HepG2 (cell line): ENCODE data around the gene GNG7. TPM values are rescaled to one million over a fixed set of nuclear protein-coding genes. Genes with fewer than 3 reads are reported as not detected.

Source experiments
- ATAC-seq: fragments of 200-7000 bp; cut with Tn5 transposase; 3 replicates; pipeline ENCODE4 v1.9.1; 2020; ENCODE audit warnings: mild to moderate bottlenecking, moderate library complexity
- BruUV-seq: library from RNA; stranded (reverse); fragments of 400-500 nt; replicated peaks from 2 replicates; lab custom pipeline; 2021; lab: Mats Ljungman, UMichigan
- CTCF ChIA-PET: fragments of 300-600 bp; formaldehyde crosslinking; extraction: SDS; loops from one replicate; lab custom pipeline; 2021; ENCODE audit warnings: low total read pairs, inconsistent platforms, low intra/inter-chr PET ratio; lab: Yijun Ruan, JAX
- POLR2A ChIA-PET: fragments of 350-600 bp; sonication (Branson Sonifier 250); formaldehyde crosslinking; loops from one replicate; lab custom pipeline; 2020; ENCODE audit warnings: antibody characterized with exemption, inconsistent platforms; lab: Yijun Ruan, JAX
- DNase-seq: peaks from one replicate; pipeline ENCODE4 v3.0.0-alpha.2; 2015; ENCODE audit warnings: low spot score
- FAIRE-seq: peaks from 3 replicates; lab custom pipeline; 2011; peaks lifted over from hg19 to GRCh38; lab: Jason Lieb, UNC
- H2AFZ ChIP-seq: one replicate; pipeline ENCODE4 v1.6.1; 2011; ENCODE audit warnings: low read length, inconsistent platforms
- H3K27ac ChIP-seq: fragments of 300-600 bp; 3 replicates; pipeline ENCODE4 v1.8.0; 2011; ENCODE audit warnings: mixed run types, mild to moderate bottlenecking, mixed read lengths, low read length, inconsistent platforms; ENCODE audit not compliant: insufficient read depth; ENCODE audit errors: extremely low read length
- H3K27me3 ChIP-seq, 2 experiments: fragments of 200-600 bp in 1 of 2; 2 replicates in 1 of 2; 3 replicates in 1 of 2; pipeline versions ENCODE4 v1.6.0 to v1.8.0; 2011; ENCODE audit warnings: low read length in 2 of 2, mild to moderate bottlenecking in 2 of 2, moderate library complexity in 2 of 2, inconsistent platforms in 1 of 2; ENCODE audit not compliant: insufficient read depth in 2 of 2, control insufficient read depth in 1 of 2
- H3K36me3 ChIP-seq, 2 experiments: fragments of 200-600 bp in 1 of 2; replicated peaks in 1 of 2; 2 replicates in 1 of 2; 3 replicates in 1 of 2; pipeline versions ENCODE4 v1.5.1 to v1.8.0; 2011; ENCODE audit warnings: low read length in 2 of 2, inconsistent platforms in 1 of 2; ENCODE audit not compliant: insufficient read depth in 2 of 2, control insufficient read depth in 1 of 2
- H3K4me1 ChIP-seq: 2 replicates; pipeline ENCODE4 v1.5.1; 2012; ENCODE audit warnings: low read length, inconsistent platforms; ENCODE audit not compliant: insufficient read depth
- H3K4me2 ChIP-seq: 2 replicates; pipeline ENCODE4 v1.6.0; 2011; ENCODE audit warnings: low read depth, low read length, inconsistent platforms
- H3K4me3 ChIP-seq, 3 experiments: fragments of 200-600 bp in 1 of 3; sonication (generic), shearing (Covaris generic) in 1 of 3; replicated peaks in 1 of 3; 2 replicates each; pipeline ENCODE4 v1.5.1; 2011 to 2016; ENCODE audit warnings: low read length in 3 of 3, inconsistent platforms in 2 of 3, low read depth in 2 of 3, mild to moderate bottlenecking in 2 of 3, control low read depth in 1 of 3, mixed read lengths in 1 of 3; ENCODE audit not compliant: insufficient read depth in 1 of 3
- H3K79me2 ChIP-seq: one replicate; pipeline ENCODE4 v1.6.1; 2011; ENCODE audit warnings: low read length, inconsistent platforms; ENCODE audit not compliant: insufficient read depth
- H3K9ac ChIP-seq: 2 replicates; pipeline ENCODE4 v1.6.0; 2011; ENCODE audit warnings: mild to moderate bottlenecking, low read depth, low read length, inconsistent platforms; ENCODE audit not compliant: insufficient read depth
- H3K9me3 ChIP-seq: 2 replicates; pipeline ENCODE4 v1.5.1; 2012; ENCODE audit warnings: mild to moderate bottlenecking, low read length
- H4K20me1 ChIP-seq: 2 replicates; pipeline ENCODE4 v1.6.0; 2011; ENCODE audit warnings: inconsistent platforms, mild to moderate bottlenecking, low read length, moderate library complexity; ENCODE audit not compliant: insufficient read depth
- BCLAF1 ChIP-seq: fragments of 450-650 bp; IDR thresholded peaks from 2 replicates; pipeline ENCODE4 v1.6.1; 2017; ENCODE audit warnings: mild to moderate bottlenecking
- CREM ChIP-seq, 2 experiments: sonication (generic) in 1 of 2; formaldehyde crosslinking in 1 of 2; IDR thresholded peaks; 2 replicates each; pipeline versions ENCODE4 v1.4.0 to v1.6.1; 2016 to 2020; ENCODE audit warnings: antibody characterized with exemption in 1 of 2, mild to moderate bottlenecking in 1 of 2, missing genetic modification reagents in 1 of 2
- HMGXB4 ChIP-seq, 2 experiments: sonication (generic) in 1 of 2; formaldehyde crosslinking in 1 of 2; IDR thresholded peaks; 2 replicates each; pipeline versions ENCODE4 v1.4.0 to v1.6.1; 2018 to 2020; ENCODE audit warnings: missing genetic modification reagents in 2 of 2, borderline replicate concordance in 1 of 2, low read depth in 1 of 2, mild to moderate bottlenecking in 1 of 2, missing biosample characterization in 1 of 2
- PCBP2 ChIP-seq: fragments of 200-400 bp; formaldehyde crosslinking; optimal IDR thresholded peaks from 2 replicates; pipeline ENCODE3; 2018; ENCODE audit warnings: low read length, low read depth; ENCODE audit not compliant: poor library complexity, severe bottlenecking
- PHF20 ChIP-seq: sonication (generic); formaldehyde crosslinking; IDR thresholded peaks from 2 replicates; pipeline ENCODE4 v1.5.0; 2020; ENCODE audit warnings: mild to moderate bottlenecking, missing genetic modification reagents
- TERF1 ChIP-seq: sonication (generic); formaldehyde crosslinking; IDR thresholded peaks from 2 replicates; pipeline ENCODE4 v1.8.0; 2022; ENCODE audit warnings: mild to moderate bottlenecking, missing genetic modification reagents, moderate library complexity
- ZMYM3 ChIP-seq: sonication (generic); formaldehyde crosslinking; IDR thresholded peaks from 2 replicates; pipeline ENCODE4 v1.5.1; 2020; ENCODE audit warnings: mild to moderate bottlenecking, missing genetic modification reagents
- ZNF609 ChIP-seq: sonication (generic); formaldehyde crosslinking; IDR thresholded peaks from 2 replicates; pipeline ENCODE4 v1.4.0; 2020; ENCODE audit warnings: mild to moderate bottlenecking, missing genetic modification reagents, borderline replicate concordance
- ZNF703 ChIP-seq: sonication (generic); formaldehyde crosslinking; IDR thresholded peaks from 2 replicates; pipeline ENCODE4 v1.5.1; 2020; ENCODE audit warnings: missing genetic modification reagents, mild to moderate bottlenecking, moderate library complexity, borderline replicate concordance
- ZNF768 ChIP-seq: sonication (generic); formaldehyde crosslinking; IDR thresholded peaks from 2 replicates; pipeline ENCODE4 v1.4.0; 2020; ENCODE audit warnings: missing genetic modification reagents
- WGBS: methylation state at CpG from one replicate; pipeline ENCODE4 v1.1.6; 2017; ENCODE audit warnings: low lambda C conversion rate; 5-methylcytosine and 5-hydroxymethylcytosine counted together
- in situ Hi-C: cut with HindIII; loops from 2 replicates; pipeline ENCODE4 v1.10.0; 2017; ENCODE audit warnings: low pct_unique_long_range_greater_than_20kb; ENCODE audit not compliant: extremely low pct_ligation_motif_present
- intact Hi-C: fragments of 100-400 bp; cut with micrococcal nuclease; formaldehyde crosslinking; loops from one replicate; pipeline ENCODE4 v1.10.0; 2022; ENCODE audit not compliant: unreplicated experiment
- polyA plus RNA-seq, 8 experiments: library from polyadenylated mRNA; depleted of rRNA in 3 of 8; stranded (reverse) in 7 of 8; unstranded in 1 of 8; fragments of >200 nt; fragmentation: Illumina TruSeq in 4 of 8; extraction: Trizol in 4 of 8; gene quantifications; 2 replicates each; pipeline versions ENCODE4 v1.2.1 to v1.2.3, GENCODE V29; 2011 to 2016; ENCODE audit warnings: low read depth in 4 of 8, missing spikeins in 1 of 8, mixed read lengths in 1 of 8; ENCODE audit not compliant: insufficient read depth in 1 of 8
- total RNA-seq, 5 experiments: library from RNA; depleted of rRNA; stranded (reverse); fragments of >200 nt; fragmentation: Illumina TruSeq; extraction: Trizol; gene quantifications; 2 replicates each; pipeline ENCODE4 v1.2.3, GENCODE V29; 2016; ENCODE audit warnings: low read depth in 1 of 5

GNG7 gene
- total and polyA plus RNA-seq, 2 of the 13 experiments (the other 11 are each of a cell fraction or from before 2014, with no cell fraction given) = 1.4 to 3.3 TPM

DNA sequence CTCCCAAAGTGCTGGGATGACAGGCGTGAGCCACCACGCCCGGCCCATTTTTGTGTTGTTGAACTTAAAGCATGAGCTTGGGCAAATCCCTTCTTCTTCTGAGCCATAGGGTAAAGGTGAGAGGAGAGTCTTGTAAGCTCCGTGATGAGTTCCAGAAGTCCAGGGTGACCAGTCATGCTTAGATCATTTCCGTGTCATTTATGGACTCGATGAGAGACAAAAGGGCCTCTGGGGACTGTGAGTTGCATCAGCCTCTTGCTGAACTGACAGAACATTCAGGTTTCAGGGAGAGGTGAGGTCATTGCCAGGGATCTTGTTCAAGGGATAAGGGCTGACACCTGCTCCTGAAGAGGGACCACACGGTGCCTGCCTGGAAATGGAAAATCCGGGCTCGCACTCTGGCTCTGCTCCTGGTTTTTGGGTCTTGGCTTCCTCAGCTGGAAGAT is 173.0 kb downstream of the GNG7 start (continued):
- TF ChIP-seq BCLAF1 = no peak

GRCh38 chr19:2528675-2529101 is 173.8 kb downstream of the GNG7 start:
- Histone ChIP-seq H3K4me2 (no peak overlapping the region), H4K20me1 (no peaks in the 10 kb centered on the region), H3K4me3 (no peak overlapping the region), H3K79me2 (no peaks in the 10 kb centered on the region), H3K27ac (no peak overlapping the region), H3K4me1 (peaks cover 64% of the 10 kb centered on the region), H3K36me3 (no peaks in the 10 kb centered on the region), H3K9me3 (no peaks in the 10 kb centered on the region), H3K27me3 (no peaks in the 10 kb centered on the region), H3K9ac (0 out of 2 replicates have a peak overlapping the region, but pooled peaks have one; percentile 15), H2AFZ (no peak overlapping the region)
- intact Hi-C loops = loop anchor here (5.0 kb wide), 2 partner anchors 49 to 51 kb away; partner anchors contain the start of gene GADD45B
- ATAC-seq (no peak), FAIRE-seq (no peak), DNase-seq (no peak)
- ChIA-PET POLR2A (interaction anchor here (1.6 to 6.8 kb wide), 2 partner anchors 14 to 52 kb away, joined by 19 to 62 read pairs; partner anchors contain the start of gene GADD45B), CTCF (no interaction called here)
- BruUV-seq = no TSS peak
- 59% methylated on average over 2 of the region's 8 CpGs for WGBS
- in situ Hi-C loops = no loop called here
- TF ChIP-seq HMGXB4 (CRISPR knock-in tag; IDR thresholded peaks at IDR 0.05; ENCODE audit: borderline replicate concordance in 1 of 2, low read depth in 1 of 2) (no peak), CREM (IDR thresholded peaks at IDR 0.05) (no peak), CREM (CRISPR knock-in tag; IDR thresholded peaks at IDR 0.05) (no peak), PHF20 (CRISPR knock-in tag) (no peak), ZNF768 (CRISPR knock-in tag) (peak; percentile 99), ZMYM3 (peak; percentile 56; the same call in 1 of the 2 replicates), PCBP2 (no peak), TERF1 (no peak), ZNF703 (CRISPR knock-in tag) (no peak), ZNF609 (CRISPR knock-in tag) (no peak)
